ENCODE measurements around the gene INS.

- TF ChIP-seq FOS (IDR thresholded peaks at IDR 0.05; ENCODE audit: low read depth, low read length) = no peak
- no peak for TF ChIP-seq USF2 (IDR thresholded peaks at IDR 0.05; ENCODE audit: low read depth, low read length)
- TF ChIP-seq, protein P1, sequence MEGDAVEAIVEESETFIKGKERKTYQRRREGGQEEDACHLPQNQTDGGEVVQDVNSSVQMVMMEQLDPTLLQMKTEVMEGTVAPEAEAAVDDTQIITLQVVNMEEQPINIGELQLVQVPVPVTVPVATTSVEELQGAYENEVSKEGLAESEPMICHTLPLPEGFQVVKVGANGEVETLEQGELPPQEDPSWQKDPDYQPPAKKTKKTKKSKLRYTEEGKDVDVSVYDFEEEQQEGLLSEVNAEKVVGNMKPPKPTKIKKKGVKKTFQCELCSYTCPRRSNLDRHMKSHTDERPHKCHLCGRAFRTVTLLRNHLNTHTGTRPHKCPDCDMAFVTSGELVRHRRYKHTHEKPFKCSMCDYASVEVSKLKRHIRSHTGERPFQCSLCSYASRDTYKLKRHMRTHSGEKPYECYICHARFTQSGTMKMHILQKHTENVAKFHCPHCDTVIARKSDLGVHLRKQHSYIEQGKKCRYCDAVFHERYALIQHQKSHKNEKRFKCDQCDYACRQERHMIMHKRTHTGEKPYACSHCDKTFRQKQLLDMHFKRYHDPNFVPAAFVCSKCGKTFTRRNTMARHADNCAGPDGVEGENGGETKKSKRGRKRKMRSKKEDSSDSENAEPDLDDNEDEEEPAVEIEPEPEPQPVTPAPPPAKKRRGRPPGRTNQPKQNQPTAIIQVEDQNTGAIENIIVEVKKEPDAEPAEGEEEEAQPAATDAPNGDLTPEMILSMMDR (conservative IDR thresholded peaks at IDR 0.05; ENCODE audit: low read depth, low read length) = peak; percentile 84
- TF ChIP-seq MAZ (IDR thresholded peaks at IDR 0.05; ENCODE audit: borderline replicate concordance, low read depth, low read length) = 0 out of 2 replicates have a peak, but pooled peaks have one; percentile 22
- peak; percentile 82 for TF ChIP-seq RAD21 (IDR thresholded peaks at IDR 0.05; ENCODE audit: low read length)
- TF ChIP-seq MXI1 (IDR thresholded peaks at IDR 0.05; ENCODE audit: borderline replicate concordance, low read depth, low read length) = no peak
- TF ChIP-seq POLR2A (IDR thresholded peaks at IDR 0.05; ENCODE audit: low read depth, low read length) = no peak
- TF ChIP-seq RCOR1 (IDR thresholded peaks at IDR 0.05; ENCODE audit: insufficient replicate concordance, low read length) = no peak
- TF ChIP-seq ELK1 (IDR thresholded peaks at IDR 0.05; ENCODE audit: borderline replicate concordance, low read depth, low read length) = no peak
- TF ChIP-seq SMC3 (IDR thresholded peaks at IDR 0.05; ENCODE audit: low read depth, low read length) = peak; percentile 71
- TF ChIP-seq CHD1 (IDR thresholded peaks at IDR 0.05; ENCODE audit: low read depth, low read length) = no peak
- no peak for TF ChIP-seq RFX5 (IDR thresholded peaks at IDR 0.05; ENCODE audit: low read depth, low read length)
- no peak for TF ChIP-seq MAFK (IDR thresholded peaks at IDR 0.05; ENCODE audit: low read depth, low read length)
Measured at GRCh38 chr11:2156416-2157182, 4.4 kb downstream of the INS start.

Measured in IMR-90 (cell line).